H1 (cell line): ENCODE results near the gene RUFY3. TPM values are rescaled to one million over a fixed set of nuclear protein-coding genes. Genes with fewer than 3 reads are reported as not detected.

Experiments used
- CTCF ChIA-PET: fragments of 300-600 bp; sonication (Branson Sonifier 250); formaldehyde crosslinking; loops from one replicate; lab custom pipeline; 2021; ENCODE audit not compliant: partially characterized antibody; lab: Charles Lee
- POLR2A ChIA-PET: fragments of 300-600 bp; sonication (Branson Sonifier 250); formaldehyde crosslinking; loops from one replicate; lab custom pipeline; 2021; ENCODE audit warnings: inconsistent platforms; ENCODE audit not compliant: partially characterized antibody; lab: Charles Lee
- DNase-seq, 2 experiments: peaks; one replicate each; pipeline versions ENCODE4 v3.0.0 to v3.0.0-alpha.2; 2010 to 2022; ENCODE audit warnings: low spot score in 2 of 2, low read depth in 1 of 2, mixed read lengths in 1 of 2
- FAIRE-seq: peaks from 2 replicates; lab custom pipeline; 2011; peaks lifted over from hg19 to GRCh38; lab: Jason Lieb, UNC
- H2AFZ ChIP-seq: 2 replicates; pipeline ENCODE4 v1.8.1; 2012; ENCODE audit warnings: low read length, inconsistent platforms
- H2AK5ac ChIP-seq: 2 replicates; pipeline ENCODE4 v1.6.1; 2013; ENCODE audit warnings: low read depth, low read length
- H2BK120ac ChIP-seq: replicated peaks from 2 replicates; pipeline ENCODE3; 2013; ENCODE audit warnings: low read depth, low read length, inconsistent platforms
- H2BK12ac ChIP-seq: 2 replicates; pipeline ENCODE4 v1.6.1; 2013; ENCODE audit warnings: low read depth, low read length
- H2BK15ac ChIP-seq: 2 replicates; pipeline ENCODE4 v1.6.1; 2013; ENCODE audit warnings: low read length
- H2BK20ac ChIP-seq: 2 replicates; pipeline ENCODE4 v1.6.1; 2013; ENCODE audit warnings: low read length
- H2BK5ac ChIP-seq: 2 replicates; pipeline ENCODE4 v1.6.1; 2013; ENCODE audit warnings: low read depth, low read length
- H3K14ac ChIP-seq: 2 replicates; pipeline ENCODE4 v1.6.1; 2013; ENCODE audit warnings: inconsistent platforms; ENCODE audit not compliant: insufficient read length
- H3K18ac ChIP-seq: 2 replicates; pipeline ENCODE4 v1.6.1; 2013; ENCODE audit warnings: low read length; ENCODE audit errors: extremely low read depth
- H3K23ac ChIP-seq: 2 replicates; pipeline ENCODE4 v1.6.1; 2013; ENCODE audit warnings: inconsistent platforms; ENCODE audit not compliant: insufficient read length
- H3K23me2 ChIP-seq: 2 replicates; pipeline ENCODE4 v1.6.1; 2013; ENCODE audit warnings: low read depth, low read length
- H3K27ac ChIP-seq: 2 replicates; pipeline ENCODE4 v1.6.1; 2011; ENCODE audit warnings: low read depth, low read length, inconsistent platforms
- H3K27me3 ChIP-seq, 4 experiments: replicated peaks in 1 of 4; 1 replicate in 1 of 4; 2 replicates in 3 of 4; pipeline versions ENCODE4 v1.6.1 to v1.8.1; 2011 to 2013; ENCODE audit warnings: low read length in 3 of 4, mild to moderate bottlenecking in 3 of 4, inconsistent platforms in 2 of 4, mixed read lengths in 2 of 4, moderate library complexity in 1 of 4; ENCODE audit not compliant: control insufficient read depth in 3 of 4, insufficient read depth in 3 of 4; ENCODE audit errors: extremely low read depth in 1 of 4
- H3K36me3 ChIP-seq, 4 experiments: 2 replicates each; pipeline versions ENCODE4 v1.6.1 to v1.8.1; 2011 to 2013; ENCODE audit warnings: mild to moderate bottlenecking in 4 of 4, low read length in 3 of 4, moderate library complexity in 2 of 4, control low read depth in 1 of 4, inconsistent platforms in 1 of 4; ENCODE audit not compliant: insufficient read depth in 4 of 4, control insufficient read depth in 2 of 4
- H3K4ac ChIP-seq: replicated peaks from 2 replicates; pipeline ENCODE3; 2013; ENCODE audit warnings: low read length, low read depth, mixed read lengths, inconsistent platforms; ENCODE audit not compliant: insufficient read length
- H3K4me1 ChIP-seq, 4 experiments: replicated peaks in 1 of 4; 1 replicate in 1 of 4; 2 replicates in 3 of 4; pipeline versions ENCODE4 v1.6.1 to v1.8.1; 2011 to 2013; ENCODE audit warnings: low read length in 3 of 4, inconsistent platforms in 2 of 4, mixed read lengths in 1 of 4; ENCODE audit not compliant: insufficient read depth in 4 of 4, control insufficient read depth in 3 of 4
- H3K4me2 ChIP-seq, 2 experiments: 2 replicates each; pipeline versions ENCODE4 v1.6.1 to v1.8.1; 2011 to 2013; ENCODE audit warnings: low read depth in 2 of 2, low read length in 2 of 2, control low read depth in 1 of 2, inconsistent platforms in 1 of 2, mild to moderate bottlenecking in 1 of 2; ENCODE audit not compliant: insufficient read depth in 1 of 2
- H3K4me3 ChIP-seq, 4 experiments: fragments of 200-600, 300-600 bp in 1 of 4; sonication (generic), shearing (Covaris generic), sonication (Bioruptor Twin) in 1 of 4; 2 replicates each; pipeline versions ENCODE4 v1.5.1 to v1.8.1; 2011 to 2016; ENCODE audit warnings: low read length in 4 of 4, low read depth in 3 of 4, control low read depth in 2 of 4, inconsistent platforms in 2 of 4, mild to moderate bottlenecking in 2 of 4, mixed read lengths in 1 of 4, moderate library complexity in 1 of 4; ENCODE audit not compliant: insufficient read depth in 2 of 4; ENCODE audit errors: extremely low read depth in 1 of 4
- H3K56ac ChIP-seq: replicated peaks from 2 replicates; pipeline ENCODE3; 2013; ENCODE audit warnings: low read depth, mild to moderate bottlenecking, mixed read lengths, low read length, inconsistent platforms; ENCODE audit not compliant: insufficient read length
- H3K79me1 ChIP-seq: 2 replicates; pipeline ENCODE4 v1.6.1; 2013; ENCODE audit warnings: low read depth, low read length, control low read depth
- H3K79me2 ChIP-seq, 2 experiments: 2 replicates each; pipeline versions ENCODE4 v1.6.1 to v1.8.1; 2012 to 2013; ENCODE audit warnings: low read length in 2 of 2, mild to moderate bottlenecking in 2 of 2, inconsistent platforms in 1 of 2; ENCODE audit not compliant: insufficient read depth in 2 of 2, control insufficient read depth in 1 of 2
- H3K9ac ChIP-seq, 4 experiments: replicated peaks in 1 of 4; 1 replicate in 1 of 4; 2 replicates in 3 of 4; pipeline versions ENCODE4 v1.6.1 to v1.8.1; 2011 to 2013; ENCODE audit warnings: low read depth in 3 of 4, low read length in 3 of 4, control low read depth in 2 of 4, mild to moderate bottlenecking in 2 of 4, moderate library complexity in 2 of 4, inconsistent platforms in 1 of 4; ENCODE audit errors: extremely low read depth in 1 of 4
- H3K9me3 ChIP-seq, 2 experiments: 2 replicates each; pipeline versions ENCODE4 v1.6.1 to v1.8.1; 2012 to 2013; ENCODE audit warnings: mild to moderate bottlenecking in 2 of 2, moderate library complexity in 2 of 2, control low read depth in 1 of 2, inconsistent platforms in 1 of 2, low read depth in 1 of 2, low read length in 1 of 2, mixed read lengths in 1 of 2; ENCODE audit not compliant: insufficient read depth in 2 of 2
- H4K20me1 ChIP-seq, 2 experiments: replicated peaks in 1 of 2; 2 replicates each; pipeline versions ENCODE3 to v1.8.1; 2011 to 2013; ENCODE audit warnings: inconsistent platforms in 2 of 2, low read length in 2 of 2, mild to moderate bottlenecking in 1 of 2; ENCODE audit not compliant: insufficient read depth in 2 of 2, control insufficient read depth in 1 of 2
- H4K5ac ChIP-seq: 2 replicates; pipeline ENCODE4 v1.6.1; 2013; ENCODE audit warnings: low read length, low read depth, mixed read lengths, inconsistent platforms; ENCODE audit not compliant: insufficient read length
- H4K8ac ChIP-seq: 2 replicates; pipeline ENCODE4 v1.8.0; 2013; ENCODE audit warnings: mild to moderate bottlenecking, moderate library complexity, low read length, inconsistent platforms; ENCODE audit not compliant: insufficient read depth; ENCODE audit errors: extremely low read depth
- H4K91ac ChIP-seq: replicated peaks from 2 replicates; pipeline ENCODE3; 2013; ENCODE audit warnings: low read length, mixed read lengths, inconsistent platforms; ENCODE audit not compliant: insufficient read length
- CBX5 ChIP-seq: fragments of 300-800, 300-1000 bp; sonication (generic); IDR thresholded peaks from 2 replicates; pipeline ENCODE4 v1.7.1; 2016; ENCODE audit warnings: antibody characterized with exemption, low read length, low read depth
- HDAC6 ChIP-seq: IDR thresholded peaks from one replicate; pipeline ENCODE4 v1.7.1; 2012; ENCODE audit warnings: low read depth, mild to moderate bottlenecking, inconsistent platforms, low read length, moderate library complexity
- MAFK ChIP-seq: IDR thresholded peaks from 2 replicates; pipeline ENCODE4 v1.6.1; 2012; ENCODE audit warnings: low read depth, mild to moderate bottlenecking, improper control_type of control experiment, low read length
- TBP ChIP-seq: IDR thresholded peaks from 2 replicates; pipeline ENCODE4 v1.6.1; 2011; ENCODE audit warnings: low read depth, low read length, improper control_type of control experiment
- TCF12 ChIP-seq: IDR thresholded peaks from 2 replicates; pipeline ENCODE4 v1.6.1; 2011; ENCODE audit warnings: low read depth, mild to moderate bottlenecking, low read length
- WGBS, 2 experiments: shearing (Covaris generic) in 1 of 2; methylation state at CpG; one replicate each; pipeline versions ENCODE4 v1.1.6 to v1.1.7; 2013 to 2015; ENCODE audit warnings: low lambda C conversion rate in 2 of 2, mixed read lengths in 2 of 2, inconsistent platforms in 1 of 2, low coverage in 1 of 2, missing lambda C conversion rate in 1 of 2; ENCODE audit not compliant: insufficient replicate concordance in 2 of 2, insufficient coverage in 1 of 2, insufficient read length in 1 of 2; ENCODE audit errors: extremely low coverage in 1 of 2, missing lambda C conversion rate in 1 of 2; 5-methylcytosine and 5-hydroxymethylcytosine counted together
- polyA plus RNA-seq, 7 experiments: library from polyadenylated mRNA; depleted of rRNA in 3 of 7; stranded (reverse) in 5 of 7; unstranded in 2 of 7; fragments of >200 nt in 5 of 7; fragments of 200-250 nt in 2 of 7; gene quantifications; 1 replicate in 5 of 7; 2 replicates in 1 of 7; 4 replicates in 1 of 7; pipeline versions ENCODE4 v1.2.1 to v1.2.3, GENCODE V29; 2011 to 2013; ENCODE audit warnings: missing spikeins in 2 of 7, mixed read lengths in 2 of 7
- total RNA-seq: library from RNA; stranded (reverse); fragmentation: NEBNext Ultra II Directional; extraction: Animal tissue kit (Norgen Biotek cat#: 25700); gene quantifications from 2 replicates; pipeline ENCODE4 v1.2.1, GENCODE V29; 2021

The RUFY3 gene
- total and polyA plus RNA-seq, 2 of the 8 experiments (the other 6 are each of a cell fraction or from before 2014, with no cell fraction given), result 7.8 to 33.1 TPM

- H3K9me3 ChIP-seq, result no peaks in the 10 kb centered on the region
- H3K56ac ChIP-seq, result no peak overlapping the region
- no peak overlapping the region for H3K9ac ChIP-seq
- H4K8ac ChIP-seq, result no peak overlapping the region
- no peak overlapping the region for H2AK5ac ChIP-seq
- H3K14ac ChIP-seq, result no peak overlapping the region
- DNase-seq (no peak), FAIRE-seq (no peak)
- ChIA-PET POLR2A (interaction anchor here (1.8 kb wide), 1 partner anchor 12 kb away, joined by 9 read pairs; the partner anchor contains the start of gene UTP3), CTCF (interaction anchor here (0.5 to 5.7 kb wide), 3 partner anchors 9 to 208 kb away, joined by 4 to 29 read pairs (median 8); no protein-coding TSS in a partner anchor)
- H2BK120ac ChIP-seq, result no peak overlapping the region
- no peak overlapping the region for H2AFZ ChIP-seq
- H4K20me1 ChIP-seq, result no peaks in the 10 kb centered on the region
- peaks cover 3% of the 10 kb centered on the region; the same call in 1 of the 2 replicates for H3K23me2 ChIP-seq
- H2BK5ac ChIP-seq, result no peak overlapping the region
- H4K5ac ChIP-seq, result no peak overlapping the region
- peaks cover 0 to 3% (median 3%) of the 10 kb centered on the region in 4 experiments; a peak in 5 of 7 replicates for H3K4me1 ChIP-seq
- H2BK15ac ChIP-seq, result no peak overlapping the region
- H3K4me3 ChIP-seq, result no peak overlapping the region
- peaks cover 0 to under 1% of the 10 kb centered on the region in 2 experiments; a peak in 1 of 4 replicates for H3K79me2 ChIP-seq
- 100% methylated on average over 1 of the region's 1 CpG; no CpG with 5 or more reads in 1 of the 2 experiments for WGBS, 2 experiments
- no peaks in the 10 kb centered on the region; a peak in 1 of 7 replicates for H3K27me3 ChIP-seq
- no peaks in the 10 kb centered on the region for H3K36me3 ChIP-seq
- H2BK12ac ChIP-seq, result no peak overlapping the region
- no peak overlapping the region for H3K18ac ChIP-seq
- H3K27ac ChIP-seq, result no peak overlapping the region
- no peak overlapping the region for H3K4ac ChIP-seq
- H2BK20ac ChIP-seq, result no peak overlapping the region
- H3K79me1 ChIP-seq, result no peaks in the 10 kb centered on the region
- no peak overlapping the region for H3K23ac ChIP-seq
- no peak overlapping the region for H4K91ac ChIP-seq
- no peak overlapping the region for H3K4me2 ChIP-seq
- TF ChIP-seq TBP, result no peak
- TF ChIP-seq CBX5, result no peak
- no peak for TF ChIP-seq HDAC6
- TF ChIP-seq TCF12, result no peak
- TF ChIP-seq MAFK, result no peak
Measured at GRCh38 chr4:70701271-70701670, 20.5 kb upstream of the RUFY3 start.
